ENCODE measurements around the gene TRMT1.

TRMT1 gene

GRCh38 chr19:13090511-13091231 lies 25.9 kb downstream of the TRMT1 start:
- DNase-seq (ENCODE audit: low spot score) = no peak

- no peak for DNase-seq (ENCODE audit: low spot score)
Observed at GRCh38 chr19:13089857-13090507, 26.6 kb downstream of the TRMT1 start.

GRCh38 chr19:13089139-13089856 lies 27.2 kb downstream of the TRMT1 start:
- DNase-seq (ENCODE audit: low spot score) = no peak

GRCh38 chr19:13087795-13088537 lies 28.6 kb downstream of the TRMT1 start:
- no peak for DNase-seq (ENCODE audit: low spot score)

- no peak for DNase-seq (ENCODE audit: low spot score)
Observed at GRCh38 chr19:13087295-13087694, 29.2 kb downstream of the TRMT1 start.

GRCh38 chr19:13086341-13086740 lies 30.2 kb downstream of the TRMT1 start:
- no peak for DNase-seq (ENCODE audit: low spot score)

- DNase-seq (ENCODE audit: low spot score) = no peak
Observed at GRCh38 chr19:13085666-13086065, 30.9 kb downstream of the TRMT1 start.

GRCh38 chr19:13083627-13084026 lies 32.9 kb downstream of the TRMT1 start:
- DNase-seq (ENCODE audit: low spot score) = no peak

- no peak for DNase-seq (ENCODE audit: low spot score)
Observed at GRCh38 chr19:13083008-13083404, 33.5 kb downstream of the TRMT1 start.

- no peak for DNase-seq (ENCODE audit: low spot score)
Observed at GRCh38 chr19:13082192-13083007, 34.1 kb downstream of the TRMT1 start.

- DNase-seq (ENCODE audit: low spot score) = no peak
Observed at GRCh38 chr19:13079542-13079986, 37.0 kb downstream of the TRMT1 start.

- no peak for DNase-seq (ENCODE audit: low spot score)
Observed at GRCh38 chr19:13078897-13079541, 37.5 kb downstream of the TRMT1 start.

- no peak for DNase-seq (ENCODE audit: low spot score)
Observed at GRCh38 chr19:13078381-13078780, 38.2 kb downstream of the TRMT1 start.

GRCh38 chr19:13077240-13077639 lies 39.3 kb downstream of the TRMT1 start:
- DNase-seq (ENCODE audit: low spot score) = no peak

- no peak for DNase-seq (ENCODE audit: low spot score)
Observed at GRCh38 chr19:13076787-13077186, 39.8 kb downstream of the TRMT1 start.

GRCh38 chr19:13076320-13076719 lies 40.2 kb downstream of the TRMT1 start:
- DNase-seq (ENCODE audit: low spot score) = no peak

GRCh38 chr19:13074378-13074777 lies 42.2 kb downstream of the TRMT1 start:
- DNase-seq (ENCODE audit: low spot score) = no peak

- no peak for DNase-seq (ENCODE audit: low spot score)
Observed at GRCh38 chr19:13073263-13073662, 43.3 kb downstream of the TRMT1 start.

- DNase-seq (ENCODE audit: low spot score) = no peak
Observed at GRCh38 chr19:13072188-13072908, 44.2 kb downstream of the TRMT1 start.
